Mononuclear cell (primary cell): ENCODE results near the gene EPS8L2. TPM values are rescaled to one million over a fixed set of nuclear protein-coding genes. Genes with fewer than 3 reads are reported as not detected.

Source experiments
- H3K27me3 ChIP-seq: 2 replicates; pipeline ENCODE4 v1.6.0; 2011; ENCODE audit warnings: low read length, control low read depth; ENCODE audit not compliant: insufficient read depth
- H3K4me1 ChIP-seq: 2 replicates; pipeline ENCODE4 v1.5.1; 2011; ENCODE audit warnings: mild to moderate bottlenecking, low read length, control low read depth; ENCODE audit not compliant: insufficient read depth
- H3K4me3 ChIP-seq: 2 replicates; pipeline ENCODE4 v1.5.1; 2011; ENCODE audit warnings: mild to moderate bottlenecking, low read length, moderate library complexity
- H3K9me3 ChIP-seq: 2 replicates; pipeline ENCODE4 v1.5.1; 2011; ENCODE audit warnings: low read depth, mild to moderate bottlenecking, control low read depth, low read length
- total RNA-seq: library from RNA; depleted of rRNA; stranded (reverse); fragments of >200 nt; gene quantifications from one replicate; pipeline ENCODE4 v1.2.3, GENCODE V29; 2012

The EPS8L2 gene
- total RNA-seq, 1 donor = 2.1 TPM

- Histone ChIP-seq H3K4me1 (peaks cover 30% of the 10 kb centered on the region), H3K27me3 (no peaks in the 10 kb centered on the region), H3K4me3 (peak overlapping the region; percentile 63), H3K9me3 (no peaks in the 10 kb centered on the region)
Observed at GRCh38 chr11:776561-777287, 70.7 kb downstream of the EPS8L2 start.

Other genes with a start within 250 kb of the EPS8L2 start
- 92.2 TPM for gene RNH1, start 199.0 kb upstream of the EPS8L2 start, total RNA-seq
- 7.1 TPM for gene HRAS, start 170.7 kb upstream of the EPS8L2 start, total RNA-seq
- 0.94 TPM for gene LRRC56, start 168.7 kb upstream of the EPS8L2 start, total RNA-seq
- gene LMNTD2, start 145.5 kb upstream of the EPS8L2 start, total RNA-seq = 2.1 TPM
- gene RASSF7, start 145.3 kb upstream of the EPS8L2 start, total RNA-seq = 16.6 TPM
- 25.1 TPM for gene PHRF1, start 129.8 kb upstream of the EPS8L2 start, total RNA-seq
- 50.9 TPM for gene IRF7, start 90.3 kb upstream of the EPS8L2 start, total RNA-seq
- gene CDHR5, start 81.3 kb upstream of the EPS8L2 start, total RNA-seq = 0.10 TPM
- gene SCT, start 79.0 kb upstream of the EPS8L2 start, total RNA-seq = not detected
- gene DRD4, start 69.0 kb upstream of the EPS8L2 start, total RNA-seq = 0.10 TPM
- 30.7 TPM for gene DEAF1, start 11.0 kb upstream of the EPS8L2 start, total RNA-seq
- 8.3 TPM for gene TMEM80, start 10.4 kb upstream of the EPS8L2 start, total RNA-seq
- gene TALDO1, start 41.2 kb downstream of the EPS8L2 start, total RNA-seq = 141 TPM
- 7.2 TPM for gene GATD1, start 71.3 kb downstream of the EPS8L2 start, total RNA-seq
- not detected for gene CEND1, start 83.9 kb downstream of the EPS8L2 start, total RNA-seq
- gene SLC25A22, start 92.0 kb downstream of the EPS8L2 start, total RNA-seq = 3.5 TPM
- gene PIDD1, start 99.0 kb downstream of the EPS8L2 start, total RNA-seq = 6.2 TPM
- 653 TPM for gene RPLP2, start 103.7 kb downstream of the EPS8L2 start, total RNA-seq
- 81.0 TPM for gene PNPLA2, start 112.7 kb downstream of the EPS8L2 start, total RNA-seq
- 0.84 TPM for gene CRACR2B, start 121.7 kb downstream of the EPS8L2 start, total RNA-seq
- 28.5 TPM for gene CD151, start 126.7 kb downstream of the EPS8L2 start, total RNA-seq
- 11.2 TPM for gene POLR2L, start 136.3 kb downstream of the EPS8L2 start, total RNA-seq
- gene TSPAN4, start 136.6 kb downstream of the EPS8L2 start, total RNA-seq = 15.5 TPM
- gene CHID1, start 204.6 kb downstream of the EPS8L2 start, total RNA-seq = 8.2 TPM
- 40.0 TPM for gene AP2A2, start 219.6 kb downstream of the EPS8L2 start, total RNA-seq